ENCODE measurements around the gene ZDHHC20. TPM values are rescaled to one million over a fixed set of nuclear protein-coding genes. Genes with fewer than 3 reads are reported as not detected.

The ZDHHC20 gene
- total RNA-seq, 1 experiment from 2014 or later: 69.1 TPM

- no peak overlapping the region for H3K27ac Mint-ChIP-seq
- Histone ChIP-seq H3K23ac (ENCODE audit: insufficient read length, low read depth, low read length) (no peak overlapping the region), H2BK5ac (ENCODE audit: insufficient read length, low read length) (no peak overlapping the region), H2AFZ (ENCODE audit: low read length) (no peak overlapping the region), H2BK15ac (ENCODE audit: low read depth, low read length) (no peak overlapping the region), H3K9me3 (ENCODE audit: control insufficient read depth, low read depth, low read length) (no peaks in the 10 kb centered on the region), H3K4ac (ENCODE audit: low read depth, low read length) (no peak overlapping the region), H3K27ac (ENCODE audit: insufficient read length, low read depth, low read length) (no peak overlapping the region), H3K4me2 (ENCODE audit: insufficient read depth, insufficient read length, low read length) (no peak overlapping the region), H3K4me1 (ENCODE audit: insufficient read depth, low read length) (no peaks in the 10 kb centered on the region), H3K79me2 (ENCODE audit: insufficient read depth, low read length) (no peaks in the 10 kb centered on the region), H3T11ph (ENCODE audit: low read length) (no peak overlapping the region), H3K18ac (ENCODE audit: insufficient read length, low read depth, low read length) (no peak overlapping the region), H4K91ac (ENCODE audit: insufficient read length, low read depth, low read length) (no peak overlapping the region), H3K14ac (ENCODE audit: insufficient read depth, low read length) (no peak overlapping the region), H4K5ac (ENCODE audit: insufficient read length, low read depth, low read length) (no peak overlapping the region), H2BK120ac (ENCODE audit: low read depth, low read length, poor library complexity, severe bottlenecking) (no peak overlapping the region), H2AK5ac (ENCODE audit: insufficient read length, low read length) (no peak overlapping the region), H3K27me3 (ENCODE audit: insufficient read depth, low read length) (no peaks in the 10 kb centered on the region), H3K56ac (ENCODE audit: insufficient read length, low read depth, low read length) (no peak overlapping the region), H2BK12ac (ENCODE audit: insufficient read length, low read depth, low read length) (no peak overlapping the region), H4K20me1 (ENCODE audit: control insufficient read depth, insufficient read depth, insufficient read length) (no peaks in the 10 kb centered on the region), H3K23me2 (ENCODE audit: insufficient read length, low read depth, low read length, poor library complexity, severe bottlenecking) (no peaks in the 10 kb centered on the region), H3K9ac (ENCODE audit: extremely low read depth, insufficient read length, low read length) (no peak overlapping the region), H3K79me1 (ENCODE audit: insufficient read depth, low read depth, low read length, poor library complexity, severe bottlenecking) (no peaks in the 10 kb centered on the region), H4K8ac (replicated peaks; ENCODE audit: insufficient read length, low read depth, low read length) (no peak overlapping the region), H2BK20ac (ENCODE audit: low read depth, low read length, poor library complexity, severe bottlenecking) (no peak overlapping the region)
- H3K36me3 Mint-ChIP-seq (ENCODE audit: insufficient read depth in 1 of 3, low read depth in 3 of 3): no peaks in the 10 kb centered on the region; a peak in 1 of 7 replicates
- DNase-seq: peak; percentile 21
- no CpG with 5 or more reads among the region's 5 CpGs for WGBS (ENCODE audit: extremely low coverage, insufficient read length, low lambda C conversion rate)
- no peak for TF ChIP-seq CTCF (conservative IDR thresholded peaks at IDR 0.05)
- H3K4me1 Mint-ChIP-seq: peaks cover 10 to 15% of the 10 kb centered on the region in 2 experiments
- no peak overlapping the region for H3K4me3 Mint-ChIP-seq
- peaks cover 0 to 11% of the 10 kb centered on the region in 2 experiments; a peak in 4 of 5 replicates for H3K9me3 Mint-ChIP-seq
- H3K27me3 Mint-ChIP-seq (ENCODE audit: low read depth): peaks cover 1% of the 10 kb centered on the region; the same call in 1 of the 2 replicates
These were observed 99.2 kb downstream of the ZDHHC20 start for GRCh38 chr13:21359855-21360254.
